Stomach (tissue), 9 donors: ENCODE results near the gene CUL4A. TPM values are rescaled to one million over a fixed set of nuclear protein-coding genes. Genes with fewer than 3 reads are reported as not detected.
"Not testable (repeated sequence)": the region's sequence is repeated elsewhere in the genome, so short reads cannot be mapped to it uniquely, and the experiment has no call there.

Experiments
- DNase-seq, 2 donors: peaks; one replicate each; pipeline versions ENCODE4 v3.0.0 to v3.0.0-alpha.2; 2013 to 2019
- H3K27ac ChIP-seq, 5 donors: fragments of 200-600 bp in 4 of 5; sonication (generic) in 4 of 5; one replicate each; pipeline ENCODE4 v1.5.1; 2013 to 2019; ENCODE audit warnings: mild to moderate bottlenecking in 1 of 5, moderate library complexity in 1 of 5
- H3K27me3 ChIP-seq, 3 donors: fragments of 200-600 bp; sonication (generic); one replicate each; pipeline ENCODE4 v1.5.1; 2017 to 2019; ENCODE audit warnings: mixed run types in 1 of 3
- H3K36me3 ChIP-seq, 4 donors: fragments of 200-600 bp; sonication (generic); 1 replicate in 3 of 4; 2 replicates in 1 of 4; pipeline ENCODE4 v1.5.1; 2016 to 2019
- H3K4me1 ChIP-seq, 4 donors: fragments of 200-600 bp; sonication (generic); one replicate each; pipeline ENCODE4 v1.5.1; 2016 to 2019
- H3K4me3 ChIP-seq, 4 donors: fragments of 200-600 bp; sonication (generic) in 3 of 4; one replicate each; pipeline ENCODE4 v1.5.1; 2016 to 2019; ENCODE audit warnings: mild to moderate bottlenecking in 1 of 4
- H3K9me3 ChIP-seq, 4 donors: fragments of 200-600 bp; sonication (generic); one replicate each; pipeline ENCODE4 v1.5.1; 2016 to 2019
- EP300 ChIP-seq: sonication (generic); formaldehyde crosslinking; IDR thresholded peaks from one replicate; pipeline ENCODE4 v1.6.1; 2017; ENCODE audit warnings: antibody characterized with exemption
- POLR2A ChIP-seq, 4 donors: fragments of 450-650 bp; IDR thresholded peaks; one replicate each; pipeline ENCODE4 v1.6.1; 2016; ENCODE audit warnings: antibody characterized with exemption in 4 of 4, control low read depth in 2 of 4, mild to moderate bottlenecking in 1 of 4, moderate library complexity in 1 of 4
- POLR2AphosphoS5 ChIP-seq, 3 donors: sonication (generic); formaldehyde crosslinking; IDR thresholded peaks; one replicate each; pipeline ENCODE4 v1.6.1; 2016; ENCODE audit warnings: antibody characterized with exemption in 3 of 3
- WGBS, 5 donors: extraction: QIAGEN DNeasy Blood & Tissue Kit in 3 of 5; methylation state at CpG; one replicate each; pipeline versions ENCODE4 v1.1.5 to v1.1.7; 2013 to 2018; 5-methylcytosine and 5-hydroxymethylcytosine counted together
- intact Hi-C: fragments of 100-400 bp; cut with DNase I; formaldehyde crosslinking; loops from one replicate; pipeline ENCODE4 v1.15.1; 2023; ENCODE audit warnings: low total_unique reads
- polyA plus RNA-seq, 3 donors: library from polyadenylated mRNA; stranded (reverse); fragments of 200-250 nt; gene quantifications; one replicate each; pipeline ENCODE4 v1.2.3, GENCODE V29; 2013
- total RNA-seq, 5 donors: library from RNA; depleted of rRNA; stranded (reverse); fragments of >200 nt; gene quantifications; one replicate each; pipeline versions ENCODE4 v1.1.0 to v1.2.3, GENCODE V29; 2014 to 2016
- TF ChIP-seq, protein P1 (sequence below), 7 experiments: fragments of 450-650 bp in 4 of 7; fragments of 200-600 bp in 3 of 7; sonication (generic) in 3 of 7; IDR thresholded peaks; one replicate each; pipeline ENCODE4 v1.5.1; 2016 to 2019; ENCODE audit warnings: antibody characterized with exemption in 7 of 7, control low read depth in 2 of 7, mild to moderate bottlenecking in 1 of 7
- donor health status: healthy with polysubstance abuse.
- donor health status: Bipolar disorder and iron deficiency.
- donor health status: healthy.

CUL4A gene
- total and polyA plus RNA-seq, 8 donors: 24.4 to 153 (median 108) TPM

DNA sequence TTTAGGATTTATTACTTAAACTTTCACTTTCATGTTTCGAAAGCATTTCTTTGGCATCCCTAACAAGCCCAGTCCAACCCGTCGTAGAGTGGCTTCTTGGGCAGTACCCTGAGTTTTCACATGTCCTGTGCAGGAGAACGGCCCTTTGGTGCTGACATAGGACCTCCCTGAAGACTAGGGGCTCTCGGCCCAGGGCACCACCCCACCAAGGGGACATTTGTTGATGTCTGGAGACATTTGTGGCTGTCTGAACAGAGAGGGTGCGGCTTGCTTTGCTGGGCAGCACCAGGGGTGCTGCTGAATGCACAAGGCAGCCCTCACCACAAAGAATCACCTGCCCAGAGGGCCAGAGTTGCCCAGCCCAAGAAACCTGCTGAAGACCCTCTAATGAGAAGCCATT, 30.6 kb downstream of the CUL4A start:
- H3K4me1 ChIP-seq: no peaks in the 10 kb centered on the region

DNA sequence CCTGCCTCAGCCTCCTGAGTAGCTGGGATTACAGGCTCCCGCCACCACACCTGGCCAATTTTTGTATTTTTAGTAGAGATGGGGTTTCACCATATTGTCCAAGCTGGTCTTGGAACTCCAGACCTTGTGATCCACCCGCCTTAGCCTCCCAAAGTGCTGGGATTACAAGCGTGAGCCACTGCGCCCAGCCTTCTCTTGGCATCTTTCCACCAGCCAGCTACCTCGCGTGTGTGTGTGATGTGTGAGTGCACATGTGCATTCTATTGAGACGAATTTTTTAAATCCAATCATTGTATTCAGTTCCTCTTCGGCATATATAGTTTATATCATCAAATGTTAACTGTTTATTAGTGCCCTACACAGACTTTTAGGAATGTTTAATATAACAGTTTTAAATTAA, 32.2 kb downstream of the CUL4A start:
- DNase-seq, intact Hi-C loops, H3K4me3 ChIP-seq, H3K27ac ChIP-seq, H3K27me3 ChIP-seq, H3K9me3 ChIP-seq, H3K4me1 ChIP-seq: not testable (repeated sequence)
- WGBS, 5 donors: 85 to 92% (median 88%) methylated on average over 8 of the region's 8 CpGs
- H3K36me3 ChIP-seq: peaks cover 51 to 100% (median 95%) of the 10 kb centered on the region in 4 donors

More for the DNA sequence above, 30.6 kb downstream of the CUL4A start:
- Histone ChIP-seq H3K36me3 (peaks cover 41 to 98% (median 94%) of the 10 kb centered on the region in 4 donors), H3K4me3 (no peak overlapping the region), H3K27me3 (no peaks in the 10 kb centered on the region), H3K9me3 (no peaks in the 10 kb centered on the region), H3K27ac (no peak overlapping the region)
- TF ChIP-seq POLR2A (IDR thresholded peaks at IDR 0.05) (no peak), POLR2AphosphoS5 (IDR thresholded peaks at IDR 0.05) (no peak), EP300 (no peak)
- TF ChIP-seq, protein P1, sequence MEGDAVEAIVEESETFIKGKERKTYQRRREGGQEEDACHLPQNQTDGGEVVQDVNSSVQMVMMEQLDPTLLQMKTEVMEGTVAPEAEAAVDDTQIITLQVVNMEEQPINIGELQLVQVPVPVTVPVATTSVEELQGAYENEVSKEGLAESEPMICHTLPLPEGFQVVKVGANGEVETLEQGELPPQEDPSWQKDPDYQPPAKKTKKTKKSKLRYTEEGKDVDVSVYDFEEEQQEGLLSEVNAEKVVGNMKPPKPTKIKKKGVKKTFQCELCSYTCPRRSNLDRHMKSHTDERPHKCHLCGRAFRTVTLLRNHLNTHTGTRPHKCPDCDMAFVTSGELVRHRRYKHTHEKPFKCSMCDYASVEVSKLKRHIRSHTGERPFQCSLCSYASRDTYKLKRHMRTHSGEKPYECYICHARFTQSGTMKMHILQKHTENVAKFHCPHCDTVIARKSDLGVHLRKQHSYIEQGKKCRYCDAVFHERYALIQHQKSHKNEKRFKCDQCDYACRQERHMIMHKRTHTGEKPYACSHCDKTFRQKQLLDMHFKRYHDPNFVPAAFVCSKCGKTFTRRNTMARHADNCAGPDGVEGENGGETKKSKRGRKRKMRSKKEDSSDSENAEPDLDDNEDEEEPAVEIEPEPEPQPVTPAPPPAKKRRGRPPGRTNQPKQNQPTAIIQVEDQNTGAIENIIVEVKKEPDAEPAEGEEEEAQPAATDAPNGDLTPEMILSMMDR (IDR thresholded peaks at IDR 0.05): no peak
- WGBS, 5 donors: 85 to 95% (median 88%) methylated on average over 6 of the region's 6 CpGs
- intact Hi-C loops: no loop called here
- no peak for DNase-seq

DNA sequence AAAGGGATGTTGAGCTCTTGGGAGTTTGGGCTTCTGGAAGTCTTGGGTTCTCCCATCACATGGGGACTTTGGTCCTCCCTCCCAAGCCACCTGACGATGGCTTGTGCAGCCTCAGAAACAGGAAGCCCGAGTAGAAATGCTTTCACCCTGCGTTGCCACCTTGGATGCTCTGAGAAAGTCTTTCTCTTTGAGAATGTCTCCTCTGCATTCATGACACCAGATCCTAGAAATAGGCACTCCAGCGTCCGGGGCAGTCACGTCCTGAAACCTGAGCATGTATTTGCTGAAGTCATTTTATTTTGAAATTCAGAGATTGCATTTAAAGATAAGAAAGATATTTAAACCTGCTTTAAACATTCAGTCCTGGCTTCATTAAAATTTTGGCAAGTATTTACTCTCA, 34.4 kb downstream of the CUL4A start:
- Histone ChIP-seq H3K27me3 (no peaks in the 10 kb centered on the region), H3K36me3 (peaks cover 57 to 100% (median 100%) of the 10 kb centered on the region in 4 donors), H3K4me3 (no peak overlapping the region), H3K9me3 (no peaks in the 10 kb centered on the region), H3K27ac (no peak overlapping the region), H3K4me1 (no peaks in the 10 kb centered on the region)
- DNase-seq: no peak
- TF ChIP-seq POLR2A (IDR thresholded peaks at IDR 0.05): no peak
- TF ChIP-seq, protein P1 (IDR thresholded peaks at IDR 0.05): no peak
- no peak for TF ChIP-seq POLR2AphosphoS5 (IDR thresholded peaks at IDR 0.05)
- TF ChIP-seq EP300: no peak
- WGBS, 5 donors: 78 to 89% (median 84%) methylated on average over 6 of the region's 6 CpGs
- intact Hi-C loops: no loop called here

DNA sequence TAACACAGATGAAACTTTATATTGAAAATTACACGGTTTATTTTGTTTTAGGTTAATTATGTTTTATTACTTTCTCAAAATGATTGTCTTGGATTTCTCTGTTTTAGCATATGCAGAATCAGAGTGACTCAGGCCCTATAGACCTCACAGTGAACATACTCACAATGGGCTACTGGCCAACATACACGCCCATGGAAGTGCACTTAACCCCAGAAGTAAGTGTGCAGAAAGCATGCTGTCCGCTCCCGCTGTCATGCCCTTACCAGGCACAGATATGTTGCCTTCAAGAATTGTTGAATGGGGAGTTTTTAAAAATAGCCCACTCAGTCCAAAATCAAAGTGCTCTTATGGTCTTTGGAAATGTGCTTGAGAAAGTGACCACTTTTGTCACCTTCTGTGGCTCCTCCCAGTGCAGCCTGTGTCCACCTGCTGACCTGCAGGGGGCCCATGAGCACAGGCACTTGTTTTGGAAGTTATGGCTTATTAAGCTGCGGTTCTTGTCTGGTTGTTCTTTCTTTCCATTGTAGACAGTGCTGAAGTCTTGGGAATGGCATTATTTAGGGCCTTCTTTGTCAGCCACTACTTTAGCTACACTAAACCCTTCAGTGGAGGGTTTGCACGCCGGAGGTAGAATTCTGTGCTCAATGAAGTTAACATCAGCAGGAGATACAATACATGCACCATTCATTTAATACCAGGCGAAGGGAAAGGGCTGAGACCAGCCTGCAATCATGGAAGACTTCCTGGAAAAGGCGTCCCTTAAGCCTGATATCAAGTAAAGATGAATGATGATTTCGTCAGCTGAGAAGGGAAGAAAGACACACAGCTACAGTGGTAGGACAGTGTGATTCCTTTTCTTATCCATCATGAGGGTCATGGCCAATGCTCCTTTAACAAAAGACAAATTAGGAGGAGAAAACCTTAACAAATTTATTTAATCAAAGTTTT, 36.7 kb downstream of the CUL4A start:
- DNase-seq: peak in 1 of 2 donors; percentile 13
- Histone ChIP-seq H3K4me3 (no peak overlapping the region), H3K27ac (no peak overlapping the region), H3K9me3 (no peaks in the 10 kb centered on the region), H3K4me1 (no peaks in the 10 kb centered on the region), H3K27me3 (no peaks in the 10 kb centered on the region), H3K36me3 (peaks cover 57 to 100% (median 99%) of the 10 kb centered on the region in 4 donors)
- 69 to 81% (median 79%) methylated on average over 10 of the region's 10 CpGs for WGBS, 5 donors
- intact Hi-C loops: no loop called here
- TF ChIP-seq POLR2AphosphoS5 (IDR thresholded peaks at IDR 0.05) (no peak), POLR2A (IDR thresholded peaks at IDR 0.05) (no peak), EP300 (no peak)
- TF ChIP-seq, protein P1 (IDR thresholded peaks at IDR 0.05): no peak
